ENCODE measurements around the gene PCARE. TPM values are rescaled to one million over a fixed set of nuclear protein-coding genes. Genes with fewer than 3 reads are reported as not detected.

PCARE gene
- total and polyA plus RNA-seq, 2 of the 8 experiments (the other 6 are each of a cell fraction or from before 2014, with no cell fraction given) = not detected

GRCh38 chr2:29053223-29053622 lies 21.1 kb downstream of the PCARE start:
- H3K79me2 ChIP-seq (ENCODE audit: control insufficient read depth in 1 of 2, insufficient read depth in 2 of 2, low read length in 2 of 2) = no peaks in the 10 kb centered on the region
- no peak overlapping the region for H3K14ac ChIP-seq (ENCODE audit: insufficient read length)
- no peaks in the 10 kb centered on the region for H3K36me3 ChIP-seq (ENCODE audit: control insufficient read depth in 2 of 4, insufficient read depth in 4 of 4, low read length in 3 of 4)
- POLR2A ChIA-PET (ENCODE audit: partially characterized antibody) = no interaction called here
- H4K8ac ChIP-seq (ENCODE audit: extremely low read depth, insufficient read depth, low read length) = no peak overlapping the region
- no peak overlapping the region for H2BK12ac ChIP-seq (ENCODE audit: low read depth, low read length)
- H2BK15ac ChIP-seq (ENCODE audit: low read length) = no peak overlapping the region
- H2BK5ac ChIP-seq (ENCODE audit: low read depth, low read length) = no peak overlapping the region
- no peak for FAIRE-seq
- no peak overlapping the region for H2BK20ac ChIP-seq (ENCODE audit: low read length)
- H3K27ac ChIP-seq (ENCODE audit: low read depth, low read length) = no peak overlapping the region
- no peak overlapping the region for H4K5ac ChIP-seq (ENCODE audit: insufficient read length, low read depth, low read length)
- H3K4me3 ChIP-seq (ENCODE audit: extremely low read depth in 1 of 4, insufficient read depth in 2 of 4, low read depth in 3 of 4, low read length in 4 of 4) = no peak overlapping the region
- no peak overlapping the region for H3K56ac ChIP-seq (replicated peaks; ENCODE audit: insufficient read length, low read depth, low read length)
- H3K27me3 ChIP-seq (replicated peaks in 1 of 4; ENCODE audit: control insufficient read depth in 3 of 4, extremely low read depth in 1 of 4, insufficient read depth in 3 of 4, low read length in 3 of 4) = no peaks in the 10 kb centered on the region
- no peak overlapping the region for H3K4me2 ChIP-seq (ENCODE audit: insufficient read depth in 1 of 2, low read depth in 2 of 2, low read length in 2 of 2)
- CTCF ChIA-PET (ENCODE audit: partially characterized antibody) = interaction anchor here (0.8 to 1.7 kb wide), 4 partner anchors 10 to 129 kb away, joined by 3 to 4 read pairs (median 4); no protein-coding TSS in a partner anchor
- H4K20me1 ChIP-seq (replicated peaks in 1 of 2; ENCODE audit: control insufficient read depth in 1 of 2, insufficient read depth in 2 of 2, low read length in 2 of 2) = no peaks in the 10 kb centered on the region
- no peak overlapping the region for H3K23ac ChIP-seq (ENCODE audit: insufficient read length)
- H3K4me1 ChIP-seq (replicated peaks in 1 of 4; ENCODE audit: control insufficient read depth in 3 of 4, insufficient read depth in 4 of 4, low read length in 3 of 4) = peaks cover 0 to 5% (median 2%) of the 10 kb centered on the region in 4 experiments; a peak in 4 of 7 replicates
- H3K9me3 ChIP-seq (ENCODE audit: insufficient read depth in 2 of 2, low read depth in 1 of 2, low read length in 1 of 2) = no peaks in the 10 kb centered on the region
- no peak overlapping the region for H3K9ac ChIP-seq (replicated peaks in 1 of 4; ENCODE audit: extremely low read depth in 1 of 4, low read depth in 3 of 4, low read length in 3 of 4)
- no peak overlapping the region for H2AK5ac ChIP-seq (ENCODE audit: low read depth, low read length)
- no peak overlapping the region for H3K4ac ChIP-seq (replicated peaks; ENCODE audit: insufficient read length, low read depth, low read length)
- H3K79me1 ChIP-seq (ENCODE audit: low read depth, low read length) = no peaks in the 10 kb centered on the region
- no peak overlapping the region for H2AFZ ChIP-seq (ENCODE audit: low read length)
- no peak for DNase-seq (ENCODE audit: low read depth in 1 of 2, low spot score in 2 of 2)
- 86% methylated on average over 7 of the region's 7 CpGs; no CpG with 5 or more reads in 1 of the 2 experiments for WGBS, 2 experiments (ENCODE audit: extremely low coverage in 1 of 2, insufficient coverage in 1 of 2, insufficient read length in 1 of 2, insufficient replicate concordance in 2 of 2, low coverage in 1 of 2, low lambda C conversion rate in 2 of 2, missing lambda C conversion rate in 1 of 2)
- peaks cover 2% of the 10 kb centered on the region; the same call in 1 of the 2 replicates for H3K23me2 ChIP-seq (ENCODE audit: low read depth, low read length)
- H3K18ac ChIP-seq (ENCODE audit: extremely low read depth, low read length) = no peak overlapping the region
- no peak overlapping the region for H2BK120ac ChIP-seq (replicated peaks; ENCODE audit: low read depth, low read length)
- H4K91ac ChIP-seq (replicated peaks; ENCODE audit: insufficient read length, low read length) = no peak overlapping the region
- TF ChIP-seq, protein P1, sequence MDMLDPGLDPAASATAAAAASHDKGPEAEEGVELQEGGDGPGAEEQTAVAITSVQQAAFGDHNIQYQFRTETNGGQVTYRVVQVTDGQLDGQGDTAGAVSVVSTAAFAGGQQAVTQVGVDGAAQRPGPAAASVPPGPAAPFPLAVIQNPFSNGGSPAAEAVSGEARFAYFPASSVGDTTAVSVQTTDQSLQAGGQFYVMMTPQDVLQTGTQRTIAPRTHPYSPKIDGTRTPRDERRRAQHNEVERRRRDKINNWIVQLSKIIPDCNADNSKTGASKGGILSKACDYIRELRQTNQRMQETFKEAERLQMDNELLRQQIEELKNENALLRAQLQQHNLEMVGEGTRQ (IDR thresholded peaks at IDR 0.05; ENCODE audit: low read length) = no peak
- TF ChIP-seq EP300 (IDR thresholded peaks at IDR 0.05; ENCODE audit: borderline replicate concordance in 1 of 2, low read depth in 2 of 2, low read length in 2 of 2) (no peak), EGR1 (IDR thresholded peaks at IDR 0.05; ENCODE audit: borderline replicate concordance, low read depth, low read length) (no peak), TAF1 (IDR thresholded peaks at IDR 0.05; ENCODE audit: low read depth, low read length) (no peak), MAFK (IDR thresholded peaks at IDR 0.05; ENCODE audit: low read depth, low read length) (no peak), SP2 (IDR thresholded peaks at IDR 0.05; ENCODE audit: low read length) (no peak), CTBP2 (IDR thresholded peaks at IDR 0.05; ENCODE audit: borderline replicate concordance, insufficient read depth, insufficient read length, low read length) (no peak), ASH2L (IDR thresholded peaks at IDR 0.05; ENCODE audit: low read length) (no peak), NANOG (IDR thresholded peaks at IDR 0.05; ENCODE audit: insufficient read depth, low read depth, low read length, poor library complexity, severe bottlenecking) (no peak), POLR2A (IDR thresholded peaks at IDR 0.05; ENCODE audit: control extremely low read depth in 1 of 2, low read depth in 2 of 2, low read length in 2 of 2) (no peak), PHF8 (conservative IDR thresholded peaks at IDR 0.05; ENCODE audit: low read depth, low read length) (no peak), CREB1 (IDR thresholded peaks at IDR 0.05) (no peak), CBX8 (IDR thresholded peaks at IDR 0.05; ENCODE audit: borderline replicate concordance, low read depth, low read length) (no peak), POU5F1 (IDR thresholded peaks at IDR 0.05; ENCODE audit: low read depth, low read length) (no peak)

Data from H1 (cell line).